ENCODE results near the gene SFRP5.

The SFRP5 gene

DNA sequence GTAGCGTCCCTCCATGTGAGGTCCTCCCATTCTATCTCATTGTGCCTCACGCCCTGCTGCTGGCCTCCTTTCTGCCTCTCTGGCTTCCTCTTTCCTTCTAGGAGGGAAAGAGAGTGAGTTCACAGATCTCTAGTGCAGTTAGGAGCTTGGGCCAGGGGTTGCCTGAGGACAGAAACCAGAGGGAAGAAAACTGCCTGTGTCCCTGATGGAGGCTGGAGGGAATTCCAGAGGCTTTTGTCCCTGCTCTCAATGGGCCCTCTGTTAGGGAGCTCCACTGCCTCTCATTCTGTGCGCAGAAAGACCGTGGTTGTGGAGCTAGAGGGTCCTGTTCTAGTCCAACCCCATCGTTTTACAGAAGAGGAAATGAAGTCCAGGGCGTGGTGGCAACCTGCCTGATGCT is 53.6 kb downstream of the SFRP5 start:
- no peaks in the 10 kb centered on the region for H3K9me3 ChIP-seq (ENCODE audit: control insufficient read depth, insufficient read depth, low read depth, low read length)
- peaks cover 12% of the 10 kb centered on the region for H3K36me3 ChIP-seq (ENCODE audit: control insufficient read depth, insufficient read depth, low read length)
- no peaks in the 10 kb centered on the region for H3K27me3 ChIP-seq (ENCODE audit: control insufficient read depth, insufficient read depth, low read length)
- H3K4me3 ChIP-seq (ENCODE audit: low read depth, low read length): no peak overlapping the region
- H3K9ac ChIP-seq (ENCODE audit: low read length): no peak overlapping the region
- H3K4me1 ChIP-seq (ENCODE audit: control insufficient read depth, insufficient read depth, low read length): peaks cover 35% of the 10 kb centered on the region
- H3K27ac ChIP-seq (ENCODE audit: low read depth, low read length): no peak overlapping the region

DNA sequence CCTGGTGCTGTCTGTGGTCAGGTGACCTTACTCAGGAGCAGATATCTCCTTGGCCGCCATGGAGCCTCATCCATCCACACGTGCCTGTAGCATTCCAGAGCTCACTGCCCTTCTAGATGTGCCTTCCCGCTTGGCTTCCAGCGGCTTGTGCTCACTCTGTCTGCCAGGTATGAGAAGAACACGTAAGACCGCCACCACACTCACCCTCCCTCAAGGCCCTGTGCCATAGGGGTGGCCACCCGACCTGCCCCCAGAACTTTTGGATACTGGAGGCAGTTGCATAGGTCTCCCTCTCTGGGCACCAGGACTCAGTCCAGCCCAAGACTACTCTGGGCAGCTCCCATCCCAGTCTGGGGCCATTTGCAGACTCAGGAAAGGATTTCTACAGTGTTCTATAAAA is 54.2 kb downstream of the SFRP5 start:
- no peaks in the 10 kb centered on the region for H3K27me3 ChIP-seq (ENCODE audit: control insufficient read depth, insufficient read depth, low read length)

More for the DNA sequence above, 54.2 kb downstream of the SFRP5 start:
- H3K4me3 ChIP-seq (ENCODE audit: low read depth, low read length): no peak overlapping the region
- peaks cover 40% of the 10 kb centered on the region for H3K4me1 ChIP-seq (ENCODE audit: control insufficient read depth, insufficient read depth, low read length)
- no peak overlapping the region for H3K9ac ChIP-seq (ENCODE audit: low read length)
- H3K36me3 ChIP-seq (ENCODE audit: control insufficient read depth, insufficient read depth, low read length): peaks cover 12% of the 10 kb centered on the region
- no peak overlapping the region for H3K27ac ChIP-seq (ENCODE audit: low read depth, low read length)
- H3K9me3 ChIP-seq (ENCODE audit: control insufficient read depth, insufficient read depth, low read depth, low read length): no peaks in the 10 kb centered on the region
